Panc1 (cell line): ENCODE measurements around the gene LEKR1. TPM values are rescaled to one million over a fixed set of nuclear protein-coding genes. Genes with fewer than 3 reads are reported as not detected.

Experiments used
- ATAC-seq: fragments of 200-7000 bp; cut with Tn5 transposase; 2 replicates; pipeline ENCODE4 v1.9.1; 2020; ENCODE audit warnings: mild to moderate bottlenecking, moderate library complexity
- BruUV-seq: library from RNA; stranded (reverse); fragments of 400-500 nt; replicated peaks from 2 replicates; lab custom pipeline; 2021; lab: Mats Ljungman, UMichigan
- CTCF ChIA-PET: fragments of 300-600 bp; sonication (Branson Sonifier 250); formaldehyde crosslinking; loops from one replicate; lab custom pipeline; 2022; ENCODE audit warnings: antibody characterized with exemption; lab: Charles Lee
- POLR2A ChIA-PET: fragments of 300-600 bp; sonication (Branson Sonifier 250); formaldehyde crosslinking; loops from one replicate; lab custom pipeline; 2022; ENCODE audit warnings: antibody characterized with exemption; lab: Charles Lee
- DNase-seq: peaks from one replicate; pipeline ENCODE4 v3.0.0-alpha.2; 2010; ENCODE audit warnings: low read depth, low spot score
- H3K27ac ChIP-seq: 2 replicates; pipeline ENCODE4 v1.5.1; 2011; ENCODE audit warnings: mild to moderate bottlenecking, low read length, inconsistent platforms
- H3K27me3 ChIP-seq: fragments of 200-500 bp; sonication (Bioruptor generic); 2 replicates; pipeline ENCODE4 v1.6.0; 2014; ENCODE audit warnings: low read length, inconsistent platforms; ENCODE audit not compliant: control insufficient read depth, insufficient read depth
- H3K36me3 ChIP-seq: fragments of 200-500 bp; sonication (Bioruptor generic); 2 replicates; pipeline ENCODE4 v1.5.1; 2014; ENCODE audit warnings: inconsistent platforms, mild to moderate bottlenecking, low read length, moderate library complexity; ENCODE audit not compliant: control insufficient read depth, insufficient read depth
- H3K4me1 ChIP-seq: 2 replicates; pipeline ENCODE4 v1.5.1; 2011; ENCODE audit warnings: inconsistent platforms, mild to moderate bottlenecking, low read length, moderate library complexity; ENCODE audit not compliant: control insufficient read depth, insufficient read depth
- H3K4me3 ChIP-seq, 2 experiments: 2 replicates each; pipeline ENCODE4 v1.5.1; 2011 to 2012; ENCODE audit warnings: low read depth in 2 of 2, low read length in 2 of 2, mild to moderate bottlenecking in 2 of 2, inconsistent platforms in 1 of 2, moderate library complexity in 1 of 2
- H3K9me3 ChIP-seq: fragments of 200-500 bp; sonication (Bioruptor generic); 2 replicates; pipeline ENCODE4 v1.5.1; 2014; ENCODE audit warnings: low read depth, mild to moderate bottlenecking, inconsistent platforms, low read length, moderate library complexity; ENCODE audit not compliant: control insufficient read depth, insufficient read depth
- POLR2AphosphoS5 ChIP-seq: IDR thresholded peaks from 2 replicates; pipeline ENCODE4 v1.6.1; 2012; ENCODE audit warnings: mild to moderate bottlenecking, low read depth, low read length, moderate library complexity
- SIN3A ChIP-seq: IDR thresholded peaks from 2 replicates; pipeline ENCODE4 v1.6.1; 2012; ENCODE audit warnings: low read depth, mild to moderate bottlenecking, low read length, moderate library complexity, borderline replicate concordance; ENCODE audit not compliant: insufficient read depth
- TCF7L2 ChIP-seq: IDR thresholded peaks from 2 replicates; pipeline ENCODE4 v1.6.1; 2011; ENCODE audit warnings: mild to moderate bottlenecking, low read depth, low read length, inconsistent platforms
- in situ Hi-C: cut with HindIII; loops from 2 replicates; pipeline ENCODE4 v1.10.0; 2016; ENCODE audit warnings: low sequenced_read_pairs, low pct_unique_long_range_greater_than_20kb
- intact Hi-C: fragments of 100-400 bp; cut with micrococcal nuclease; formaldehyde crosslinking; loops from one replicate; pipeline ENCODE4 v1.10.0; 2022; ENCODE audit not compliant: unreplicated experiment
- total RNA-seq: library from RNA; stranded (reverse); gene quantifications from one replicate; pipeline ENCODE4 v1.2.1, GENCODE V29; 2021; ENCODE audit not compliant: unreplicated experiment
- TF ChIP-seq, protein P1 (sequence below): fragments of 450-650 bp; IDR thresholded peaks from 2 replicates; pipeline ENCODE4 v1.5.1; 2017; ENCODE audit warnings: mild to moderate bottlenecking
- TF ChIP-seq, protein P2 (sequence below), 2 experiments: IDR thresholded peaks; 2 replicates each; pipeline ENCODE4 v1.6.1; 2011 to 2012; ENCODE audit warnings: low read depth in 2 of 2, control low read depth in 1 of 2, low read length in 1 of 2, mild to moderate bottlenecking in 1 of 2, moderate library complexity in 1 of 2; ENCODE audit not compliant: insufficient read depth in 1 of 2

LEKR1 gene
- total RNA-seq, 1 experiment from 2014 or later: not detected

DNA sequence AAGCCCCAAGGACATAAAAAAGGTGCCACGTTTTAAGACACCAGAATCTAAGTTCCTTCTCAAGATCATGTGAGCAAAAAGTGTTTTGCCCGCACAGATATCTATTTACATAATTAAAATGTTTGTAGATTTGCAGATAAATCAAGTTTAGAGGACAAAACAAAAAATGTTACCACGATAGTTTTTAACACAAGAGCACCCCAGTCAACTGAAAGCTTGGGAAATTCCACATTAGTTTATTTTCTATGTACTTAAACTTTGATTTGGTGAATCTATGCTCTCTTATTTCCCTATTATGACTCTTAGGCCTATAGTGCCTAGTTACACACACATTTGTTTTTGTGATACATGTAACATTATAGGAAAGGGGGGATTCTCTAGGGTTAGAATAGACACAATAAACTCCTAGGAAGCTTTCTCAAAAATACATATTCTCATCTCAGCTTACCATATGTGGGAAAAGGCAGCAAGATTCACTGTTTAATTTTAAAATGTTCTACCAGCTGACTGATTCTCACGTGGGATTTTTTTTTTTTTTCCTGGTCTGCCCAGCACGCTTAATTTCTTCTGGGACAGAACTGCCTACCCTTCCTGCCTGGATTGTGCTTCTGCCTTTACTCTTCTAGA, 8.4 kb upstream of the LEKR1 start:
- BruUV-seq: no TSS peak
- intact Hi-C loops: loop anchor here (2.0 to 5.0 kb wide), 2 partner anchors 137 to 265 kb away; no protein-coding TSS in a partner anchor
- in situ Hi-C loops: no loop called here

DNA sequence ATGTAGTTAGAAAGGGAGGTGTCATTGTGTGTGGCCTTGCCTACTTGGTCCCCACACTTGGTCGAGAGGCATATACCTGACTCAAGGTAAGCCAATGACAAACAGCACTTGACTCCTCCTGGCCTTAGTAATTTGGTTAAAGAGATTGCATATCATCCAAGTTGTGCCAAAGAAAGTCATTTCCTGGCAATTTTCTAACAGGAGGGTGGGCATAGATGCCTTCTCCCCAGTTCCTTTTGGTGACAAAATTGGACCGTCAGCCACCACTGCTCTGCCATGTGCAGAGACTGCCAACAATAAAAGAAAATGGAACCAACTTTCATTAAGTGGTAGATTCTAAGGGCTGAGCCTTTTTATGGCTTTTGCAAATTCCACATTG, 7.9 kb upstream of the LEKR1 start:
- H3K27ac ChIP-seq: peak overlapping the region; percentile 97
- TF ChIP-seq, protein P1, sequence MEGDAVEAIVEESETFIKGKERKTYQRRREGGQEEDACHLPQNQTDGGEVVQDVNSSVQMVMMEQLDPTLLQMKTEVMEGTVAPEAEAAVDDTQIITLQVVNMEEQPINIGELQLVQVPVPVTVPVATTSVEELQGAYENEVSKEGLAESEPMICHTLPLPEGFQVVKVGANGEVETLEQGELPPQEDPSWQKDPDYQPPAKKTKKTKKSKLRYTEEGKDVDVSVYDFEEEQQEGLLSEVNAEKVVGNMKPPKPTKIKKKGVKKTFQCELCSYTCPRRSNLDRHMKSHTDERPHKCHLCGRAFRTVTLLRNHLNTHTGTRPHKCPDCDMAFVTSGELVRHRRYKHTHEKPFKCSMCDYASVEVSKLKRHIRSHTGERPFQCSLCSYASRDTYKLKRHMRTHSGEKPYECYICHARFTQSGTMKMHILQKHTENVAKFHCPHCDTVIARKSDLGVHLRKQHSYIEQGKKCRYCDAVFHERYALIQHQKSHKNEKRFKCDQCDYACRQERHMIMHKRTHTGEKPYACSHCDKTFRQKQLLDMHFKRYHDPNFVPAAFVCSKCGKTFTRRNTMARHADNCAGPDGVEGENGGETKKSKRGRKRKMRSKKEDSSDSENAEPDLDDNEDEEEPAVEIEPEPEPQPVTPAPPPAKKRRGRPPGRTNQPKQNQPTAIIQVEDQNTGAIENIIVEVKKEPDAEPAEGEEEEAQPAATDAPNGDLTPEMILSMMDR: no peak
- TF ChIP-seq SIN3A (no peak), POLR2AphosphoS5 (no peak), TCF7L2 (no peak)
- TF ChIP-seq, protein P2, sequence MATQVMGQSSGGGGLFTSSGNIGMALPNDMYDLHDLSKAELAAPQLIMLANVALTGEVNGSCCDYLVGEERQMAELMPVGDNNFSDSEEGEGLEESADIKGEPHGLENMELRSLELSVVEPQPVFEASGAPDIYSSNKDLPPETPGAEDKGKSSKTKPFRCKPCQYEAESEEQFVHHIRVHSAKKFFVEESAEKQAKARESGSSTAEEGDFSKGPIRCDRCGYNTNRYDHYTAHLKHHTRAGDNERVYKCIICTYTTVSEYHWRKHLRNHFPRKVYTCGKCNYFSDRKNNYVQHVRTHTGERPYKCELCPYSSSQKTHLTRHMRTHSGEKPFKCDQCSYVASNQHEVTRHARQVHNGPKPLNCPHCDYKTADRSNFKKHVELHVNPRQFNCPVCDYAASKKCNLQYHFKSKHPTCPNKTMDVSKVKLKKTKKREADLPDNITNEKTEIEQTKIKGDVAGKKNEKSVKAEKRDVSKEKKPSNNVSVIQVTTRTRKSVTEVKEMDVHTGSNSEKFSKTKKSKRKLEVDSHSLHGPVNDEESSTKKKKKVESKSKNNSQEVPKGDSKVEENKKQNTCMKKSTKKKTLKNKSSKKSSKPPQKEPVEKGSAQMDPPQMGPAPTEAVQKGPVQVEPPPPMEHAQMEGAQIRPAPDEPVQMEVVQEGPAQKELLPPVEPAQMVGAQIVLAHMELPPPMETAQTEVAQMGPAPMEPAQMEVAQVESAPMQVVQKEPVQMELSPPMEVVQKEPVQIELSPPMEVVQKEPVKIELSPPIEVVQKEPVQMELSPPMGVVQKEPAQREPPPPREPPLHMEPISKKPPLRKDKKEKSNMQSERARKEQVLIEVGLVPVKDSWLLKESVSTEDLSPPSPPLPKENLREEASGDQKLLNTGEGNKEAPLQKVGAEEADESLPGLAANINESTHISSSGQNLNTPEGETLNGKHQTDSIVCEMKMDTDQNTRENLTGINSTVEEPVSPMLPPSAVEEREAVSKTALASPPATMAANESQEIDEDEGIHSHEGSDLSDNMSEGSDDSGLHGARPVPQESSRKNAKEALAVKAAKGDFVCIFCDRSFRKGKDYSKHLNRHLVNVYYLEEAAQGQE (IDR thresholded peaks at IDR 0.05; ENCODE audit: insufficient read depth in 1 of 2, low read depth in 2 of 2, low read length in 1 of 2): no peak
- in situ Hi-C loops (no loop called here), intact Hi-C loops (loop anchor here (5.0 kb wide), 1 partner anchor 264 kb away; no protein-coding TSS in a partner anchor)
- peak overlapping the region in 1 of 2 experiments; percentile 86; a peak in 1 of 4 replicates for H3K4me3 ChIP-seq
- no peaks in the 10 kb centered on the region for H3K9me3 ChIP-seq
- H3K4me1 ChIP-seq: peaks cover 39% of the 10 kb centered on the region
- no peaks in the 10 kb centered on the region for H3K36me3 ChIP-seq
- H3K27me3 ChIP-seq: no peaks in the 10 kb centered on the region
- ATAC-seq (no peak), DNase-seq (no peak)
- POLR2A ChIA-PET: no interaction called here
- no TSS peak for BruUV-seq
- CTCF ChIA-PET: no interaction called here

More for the DNA sequence above, 8.4 kb upstream of the LEKR1 start:
- ChIA-PET CTCF (no interaction called here), POLR2A (interaction anchor here (0.6 to 1.0 kb wide), 2 partner anchors 142 to 251 kb away, joined by 3 to 4 read pairs; no protein-coding TSS in a partner anchor)
- TF ChIP-seq, protein P2 (IDR thresholded peaks at IDR 0.05; ENCODE audit: insufficient read depth in 1 of 2, low read depth in 2 of 2, low read length in 1 of 2): no peak
- TF ChIP-seq POLR2AphosphoS5 (no peak), SIN3A (no peak), TCF7L2 (no peak)
- TF ChIP-seq, protein P1: no peak
- Histone ChIP-seq H3K36me3 (no peaks in the 10 kb centered on the region), H3K9me3 (no peaks in the 10 kb centered on the region), H3K4me3 (peak overlapping the region; percentile 60 to 86), H3K27me3 (no peaks in the 10 kb centered on the region), H3K27ac (peak overlapping the region; percentile 97), H3K4me1 (peaks cover 44% of the 10 kb centered on the region)
- no peak for DNase-seq
- no peak for ATAC-seq
